ENCODE results near the gene PPP1R14C. TPM values are rescaled to one million over a fixed set of nuclear protein-coding genes. Genes with fewer than 3 reads are reported as not detected.

Gene PPP1R14C
- total and polyA plus RNA-seq, 2 of the 13 experiments (the other 11 are each of a cell fraction or from before 2014, with no cell fraction given) = not detected

DNA sequence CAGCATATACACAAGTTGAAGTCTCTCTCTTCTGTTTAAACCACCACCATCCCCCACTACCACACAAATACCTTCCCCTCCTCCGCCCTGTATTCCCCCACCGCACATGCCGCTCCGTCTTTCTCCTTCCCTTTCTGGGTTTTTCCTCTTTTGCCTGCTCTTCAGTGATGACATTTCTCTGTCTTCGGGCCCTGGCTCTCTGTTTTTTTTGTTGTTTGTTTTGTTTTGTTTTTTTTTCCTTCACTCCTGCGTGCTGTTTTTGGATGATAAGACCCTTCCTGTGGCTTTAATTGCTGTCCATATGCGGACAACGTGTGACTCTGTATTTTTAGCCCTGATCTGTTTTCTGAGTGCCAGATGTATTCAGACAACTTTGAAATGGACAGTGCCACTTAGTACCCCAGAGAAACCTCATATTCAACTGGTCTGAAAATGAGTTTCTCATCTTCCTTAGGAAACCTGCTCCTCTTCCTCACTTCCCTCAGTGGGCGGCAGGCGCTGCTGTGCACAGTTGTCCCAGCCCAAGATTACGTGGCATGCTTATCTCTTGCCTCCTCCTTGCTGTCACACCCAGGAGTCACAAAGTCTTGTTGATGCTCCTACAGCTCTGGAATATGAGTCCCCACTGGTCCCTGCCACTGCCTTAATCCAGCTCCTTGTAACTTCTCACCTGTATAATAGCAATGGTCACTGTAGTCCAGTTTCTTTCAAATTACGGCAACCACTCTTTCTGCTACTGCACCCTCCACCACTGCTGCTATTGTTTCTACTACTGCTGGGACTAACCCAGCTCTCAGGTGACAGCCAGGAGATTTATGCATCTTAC lies 8.2 kb downstream of the PPP1R14C start (continued):
- TF ChIP-seq ZBTB7B (CRISPR knock-in tag; IDR thresholded peaks at IDR 0.05) (no peak), ZNF557 (CRISPR knock-in tag; IDR thresholded peaks at IDR 0.05) (no peak), ZBTB38 (CRISPR knock-in tag; IDR thresholded peaks at IDR 0.05) (no peak)

- intact Hi-C loops (cut with micrococcal nuclease; ENCODE audit: unreplicated experiment) (no loop called here), in situ Hi-C loops (cut with HindIII; ENCODE audit: extremely low pct_ligation_motif_present, low pct_unique_long_range_greater_than_20kb) (no loop called here)
- Histone ChIP-seq H3K27me3 (ENCODE audit: control insufficient read depth in 1 of 2, insufficient read depth in 2 of 2, low read length in 2 of 2) (peaks cover 2 to 43% of the 10 kb centered on the region in 2 experiments; a peak in 3 of 5 replicates), H2AFZ (ENCODE audit: low read length) (no peak overlapping the region), H3K9me3 (ENCODE audit: low read length) (no peaks in the 10 kb centered on the region), H3K4me3 (replicated peaks in 1 of 3; ENCODE audit: insufficient read depth in 1 of 3, low read depth in 2 of 3, low read length in 3 of 3) (no peak overlapping the region), H3K4me2 (ENCODE audit: low read depth, low read length) (no peak overlapping the region), H3K4me1 (ENCODE audit: insufficient read depth, low read length) (no peaks in the 10 kb centered on the region), H3K79me2 (ENCODE audit: insufficient read depth, low read length) (no peaks in the 10 kb centered on the region), H3K36me3 (replicated peaks in 1 of 2; ENCODE audit: control insufficient read depth in 1 of 2, insufficient read depth in 2 of 2, low read length in 2 of 2) (no peaks in the 10 kb centered on the region), H4K20me1 (ENCODE audit: insufficient read depth, low read length) (no peaks in the 10 kb centered on the region), H3K27ac (ENCODE audit: extremely low read length, insufficient read depth, low read length) (no peak overlapping the region), H3K9ac (ENCODE audit: insufficient read depth, low read depth, low read length) (no peak overlapping the region)
- no peak for TF ChIP-seq REXO4 (CRISPR knock-in tag; IDR thresholded peaks at IDR 0.05; ENCODE audit: borderline replicate concordance)
- TF ChIP-seq SNAPC2 (CRISPR knock-in tag; IDR thresholded peaks at IDR 0.05) = no peak
- no peak for TF ChIP-seq RFX5 (IDR thresholded peaks at IDR 0.05; ENCODE audit: low read depth, low read length)
- no peak for TF ChIP-seq ZNF282 (IDR thresholded peaks at IDR 0.05; ENCODE audit: partially characterized antibody)
- TF ChIP-seq RAD51 (IDR thresholded peaks at IDR 0.05; ENCODE audit: borderline replicate concordance) = no peak
- no peak for TF ChIP-seq NFE2 (CRISPR knock-in tag; IDR thresholded peaks at IDR 0.05)
- TF ChIP-seq ZNF12 (CRISPR knock-in tag; IDR thresholded peaks at IDR 0.05) = no peak
- no peak for TF ChIP-seq HNRNPLL (IDR thresholded peaks at IDR 0.05; ENCODE audit: low read depth, low read length, poor library complexity, severe bottlenecking)
- TF ChIP-seq CBX2 (IDR thresholded peaks at IDR 0.05; ENCODE audit: low read depth, low read length) = no peak
- TF ChIP-seq CBX2 (CRISPR knock-in tag; IDR thresholded peaks at IDR 0.05; ENCODE audit: low read depth) = no peak
- TF ChIP-seq ZNF225 (CRISPR knock-in tag; IDR thresholded peaks at IDR 0.05) = no peak
- no peak for TF ChIP-seq SALL1 (CRISPR knock-in tag; IDR thresholded peaks at IDR 0.05)
- no peak for TF ChIP-seq ZNF784 (CRISPR knock-in tag; IDR thresholded peaks at IDR 0.05; ENCODE audit: borderline replicate concordance)
- ATAC-seq = no peak
- WGBS (ENCODE audit: low lambda C conversion rate) = 11% methylated on average over 9 of the region's 9 CpGs
- BruUV-seq (replicated peaks) = no TSS peak
- DNase-seq (ENCODE audit: low spot score) = no peak
- ChIA-PET POLR2A (no interaction called here), CTCF (ENCODE audit: low intra/inter-chr PET ratio, low total read pairs) (no interaction called here)
- FAIRE-seq = no peak
Measured at GRCh38 chr6:150152891-150153876, 10.3 kb downstream of the PPP1R14C start.

Measured in HepG2 (cell line).